H9 (cell line): ENCODE data around the gene GNAS-AS1. TPM values are rescaled to one million over a fixed set of nuclear protein-coding genes. Genes with fewer than 3 reads are reported as not detected.

Experiments used
- DNase-seq: peaks from one replicate; pipeline ENCODE4 v3.0.0-alpha.2; 2017
- H2AFZ ChIP-seq: one replicate; pipeline ENCODE4 v1.6.1; 2013; ENCODE audit warnings: mild to moderate bottlenecking, low read length, control low read depth, moderate library complexity
- H2AK5ac ChIP-seq: 2 replicates; pipeline ENCODE4 v1.6.1; 2013; ENCODE audit warnings: low read length, control low read depth, mixed read lengths; ENCODE audit not compliant: insufficient read length
- H2BK120ac ChIP-seq: one replicate; pipeline ENCODE4 v1.6.1; 2013; ENCODE audit warnings: low read depth, mild to moderate bottlenecking, low read length, control low read depth, inconsistent platforms; ENCODE audit not compliant: poor library complexity, severe bottlenecking
- H2BK12ac ChIP-seq: 2 replicates; pipeline ENCODE4 v1.6.1; 2013; ENCODE audit warnings: low read length, control low read depth, mixed read lengths, low read depth; ENCODE audit not compliant: insufficient read length
- H2BK15ac ChIP-seq: 2 replicates; pipeline ENCODE4 v1.6.1; 2013; ENCODE audit warnings: low read depth, low read length, control low read depth
- H2BK20ac ChIP-seq: one replicate; pipeline ENCODE4 v1.6.1; 2013; ENCODE audit warnings: low read depth, mild to moderate bottlenecking, low read length, control low read depth, inconsistent platforms; ENCODE audit not compliant: poor library complexity, severe bottlenecking
- H2BK5ac ChIP-seq: 2 replicates; pipeline ENCODE4 v1.6.1; 2013; ENCODE audit warnings: low read length, control low read depth, mixed read lengths; ENCODE audit not compliant: insufficient read length
- H3K14ac ChIP-seq: 2 replicates; pipeline ENCODE4 v1.6.1; 2013; ENCODE audit warnings: low read length, control low read depth; ENCODE audit not compliant: insufficient read depth
- H3K18ac ChIP-seq: 2 replicates; pipeline ENCODE4 v1.6.1; 2013; ENCODE audit warnings: low read depth, mild to moderate bottlenecking, mixed read lengths, low read length, control low read depth; ENCODE audit not compliant: insufficient read length
- H3K23ac ChIP-seq: 2 replicates; pipeline ENCODE4 v1.6.1; 2013; ENCODE audit warnings: low read length, control low read depth, mixed read lengths, low read depth; ENCODE audit not compliant: insufficient read length
- H3K23me2 ChIP-seq: 2 replicates; pipeline ENCODE4 v1.6.1; 2013; ENCODE audit warnings: low read depth, mild to moderate bottlenecking, mixed read lengths, low read length, control low read depth; ENCODE audit not compliant: insufficient read length, poor library complexity, severe bottlenecking
- H3K27ac ChIP-seq: 2 replicates; pipeline ENCODE4 v1.5.1; 2013; ENCODE audit warnings: low read length, control low read depth, mixed read lengths, low read depth; ENCODE audit not compliant: insufficient read length
- H3K27me3 ChIP-seq: 2 replicates; pipeline ENCODE4 v1.6.1; 2013; ENCODE audit warnings: low read length, control low read depth, inconsistent platforms; ENCODE audit not compliant: insufficient read depth
- H3K4ac ChIP-seq: 2 replicates; pipeline ENCODE4 v1.6.1; 2013; ENCODE audit warnings: low read depth, mild to moderate bottlenecking, control low read depth, inconsistent platforms, low read length, moderate library complexity
- H3K4me1 ChIP-seq: 2 replicates; pipeline ENCODE4 v1.6.1; 2013; ENCODE audit warnings: low read length, control low read depth, inconsistent platforms; ENCODE audit not compliant: insufficient read depth
- H3K4me2 ChIP-seq: 2 replicates; pipeline ENCODE4 v1.6.1; 2013; ENCODE audit warnings: low read length, control low read depth, mixed read lengths; ENCODE audit not compliant: insufficient read length, insufficient read depth
- H3K56ac ChIP-seq: 2 replicates; pipeline ENCODE4 v1.6.1; 2013; ENCODE audit warnings: low read depth, mild to moderate bottlenecking, mixed read lengths, low read length, control low read depth; ENCODE audit not compliant: insufficient read length
- H3K79me1 ChIP-seq: 2 replicates; pipeline ENCODE4 v1.6.1; 2013; ENCODE audit warnings: low read depth, mild to moderate bottlenecking, moderate library complexity, low read length, control low read depth, inconsistent platforms; ENCODE audit not compliant: insufficient read depth, poor library complexity, severe bottlenecking
- H3K79me2 ChIP-seq: 2 replicates; pipeline ENCODE4 v1.6.1; 2013; ENCODE audit warnings: low read length, control low read depth, inconsistent platforms; ENCODE audit not compliant: insufficient read depth
- H3K9ac ChIP-seq: 2 replicates; pipeline ENCODE4 v1.6.1; 2013; ENCODE audit warnings: low read length, control low read depth, mixed read lengths; ENCODE audit not compliant: insufficient read length; ENCODE audit errors: extremely low read depth
- H3K9me3 ChIP-seq: one replicate; pipeline ENCODE4 v1.6.1; 2013; ENCODE audit warnings: low read depth, low read length, inconsistent platforms; ENCODE audit not compliant: control insufficient read depth
- H3T11ph ChIP-seq: one replicate; pipeline ENCODE4 v1.6.1; 2013; ENCODE audit warnings: mild to moderate bottlenecking, low read length, control low read depth, inconsistent platforms
- H4K20me1 ChIP-seq: one replicate; pipeline ENCODE4 v1.6.1; 2013; ENCODE audit not compliant: control insufficient read depth, insufficient read length, insufficient read depth
- H4K5ac ChIP-seq: 2 replicates; pipeline ENCODE4 v1.6.1; 2013; ENCODE audit warnings: low read depth, mild to moderate bottlenecking, mixed read lengths, low read length, control low read depth; ENCODE audit not compliant: insufficient read length
- H4K8ac ChIP-seq: replicated peaks from 2 replicates; pipeline ENCODE4 v1.6.1; 2013; ENCODE audit warnings: low read length, control low read depth, mixed read lengths, low read depth; ENCODE audit not compliant: insufficient read length
- H4K91ac ChIP-seq: 2 replicates; pipeline ENCODE4 v1.6.1; 2013; ENCODE audit warnings: low read depth, mild to moderate bottlenecking, moderate library complexity, mixed read lengths, low read length, control low read depth; ENCODE audit not compliant: insufficient read length
- H3K27ac Mint-ChIP-seq, 3 experiments: 2 replicates in 2 of 3; 3 replicates in 1 of 3; pipeline ENCODE4 v1.8.0; 2020 to 2021; ENCODE audit warnings: mixed read lengths in 3 of 3, mild to moderate bottlenecking in 1 of 3, moderate library complexity in 1 of 3
- H3K27me3 Mint-ChIP-seq: 2 replicates; pipeline ENCODE4 v1.8.0; 2021; ENCODE audit warnings: low read depth, mild to moderate bottlenecking, moderate library complexity, mixed read lengths
- H3K36me3 Mint-ChIP-seq, 3 experiments: 2 replicates in 2 of 3; 3 replicates in 1 of 3; pipeline ENCODE4 v1.8.0; 2020 to 2021; ENCODE audit warnings: low read depth in 3 of 3, mixed read lengths in 3 of 3; ENCODE audit not compliant: insufficient read depth in 1 of 3
- H3K4me1 Mint-ChIP-seq, 2 experiments: 2 replicates each; pipeline ENCODE4 v1.8.0; 2020; ENCODE audit warnings: mixed read lengths in 2 of 2
- H3K4me3 Mint-ChIP-seq, 2 experiments: 2 replicates in 1 of 2; 3 replicates in 1 of 2; pipeline ENCODE4 v1.8.0; 2020 to 2021; ENCODE audit warnings: mild to moderate bottlenecking in 2 of 2, mixed read lengths in 2 of 2, moderate library complexity in 1 of 2
- H3K9me3 Mint-ChIP-seq, 2 experiments: 2 replicates in 1 of 2; 3 replicates in 1 of 2; pipeline ENCODE4 v1.8.0; 2020; ENCODE audit warnings: mild to moderate bottlenecking in 2 of 2, mixed read lengths in 2 of 2, moderate library complexity in 1 of 2
- CTCF ChIP-seq: fragments of 200-600 bp; sonication (generic); conservative IDR thresholded peaks from 3 replicates; pipeline ENCODE4 v1.8.0; 2021; ENCODE audit warnings: antibody characterized with exemption, mild to moderate bottlenecking
- WGBS: extraction: QIAGEN DNeasy Blood & Tissue Kit; methylation state at CpG from one replicate; pipeline ENCODE4 v1.1.7; 2013; ENCODE audit warnings: missing lambda C conversion rate, low lambda C conversion rate, mixed read lengths; ENCODE audit not compliant: insufficient read length; ENCODE audit errors: extremely low coverage; 5-methylcytosine and 5-hydroxymethylcytosine counted together
- total RNA-seq: library from RNA; stranded (reverse); gene quantifications from 2 replicates; pipeline ENCODE4 v1.2.1, GENCODE V29; 2021

Gene GNAS-AS1
- total RNA-seq, 1 experiment from 2014 or later = 11.3 TPM

GRCh38 chr20:58898629-58899408 is 48.1 kb upstream of the GNAS-AS1 start:
- Histone ChIP-seq H4K5ac (no peak overlapping the region), H3K23ac (no peak overlapping the region), H3K79me2 (peaks cover 39% of the 10 kb centered on the region; the same call in 1 of the 2 replicates), H3K4me1 (peaks cover 16% of the 10 kb centered on the region), H3K4me2 (no peak overlapping the region), H3K56ac (no peak overlapping the region), H2BK20ac (no peak overlapping the region), H3K18ac (no peak overlapping the region), H3K9ac (no peak overlapping the region), H2BK120ac (no peak overlapping the region), H2AK5ac (no peak overlapping the region), H2BK5ac (no peak overlapping the region), H2BK12ac (no peak overlapping the region), H4K91ac (no peak overlapping the region), H3K9me3 (no peaks in the 10 kb centered on the region), H3T11ph (no peak overlapping the region), H3K79me1 (no peaks in the 10 kb centered on the region), H3K27me3 (no peaks in the 10 kb centered on the region), H3K27ac (no peak overlapping the region), H2BK15ac (no peak overlapping the region), H3K23me2 (no peaks in the 10 kb centered on the region), H2AFZ (no peak overlapping the region), H4K20me1 (peaks cover 2% of the 10 kb centered on the region), H3K4ac (no peak overlapping the region), H4K8ac (no peak overlapping the region), H3K14ac (no peak overlapping the region)
- peak overlapping the region in 1 of 2 experiments; percentile 9; a peak in 2 of 5 replicates for H3K4me3 Mint-ChIP-seq
- DNase-seq = no peak
- peaks cover 17 to 63% (median 36%) of the 10 kb centered on the region in 3 experiments; a peak in 6 of 7 replicates for H3K36me3 Mint-ChIP-seq
- TF ChIP-seq CTCF = no peak
- no peaks in the 10 kb centered on the region for H3K27me3 Mint-ChIP-seq
- peaks cover 81 to 84% of the 10 kb centered on the region in 2 experiments for H3K4me1 Mint-ChIP-seq
- no peaks in the 10 kb centered on the region for H3K9me3 Mint-ChIP-seq
- WGBS = no CpG with 5 or more reads among the region's 15 CpGs
- H3K27ac Mint-ChIP-seq = peak overlapping the region; percentile 23 to 76 (median 40); a peak in 6 of 7 replicates
